ENCODE measurements around the gene KCNJ1.

The KCNJ1 gene

GRCh38 chr11:128824191-128825049 lies 42.7 kb downstream of the KCNJ1 start:
- H3K36me3 ChIP-seq, result no peaks in the 10 kb centered on the region
- DNase-seq, result no peak
- H3K27me3 ChIP-seq (ENCODE audit: insufficient read depth, low read depth, severe bottlenecking), result no peaks in the 10 kb centered on the region
- H3K27ac ChIP-seq, result no peak overlapping the region
- no peak for TF ChIP-seq CTCF (IDR thresholded peaks at IDR 0.05; ENCODE audit: low read depth, low read length)
- no peaks in the 10 kb centered on the region for H3K9me3 ChIP-seq (ENCODE audit: severe bottlenecking)
- no peak overlapping the region for H3K4me3 ChIP-seq (ENCODE audit: low read depth, low read length)

GRCh38 chr11:128823753-128824152 lies 43.3 kb downstream of the KCNJ1 start:
- Histone ChIP-seq H3K4me3 (ENCODE audit: low read depth, low read length) (no peak overlapping the region), H3K27me3 (ENCODE audit: insufficient read depth, low read depth, severe bottlenecking) (no peaks in the 10 kb centered on the region), H3K36me3 (no peaks in the 10 kb centered on the region), H3K9me3 (ENCODE audit: severe bottlenecking) (no peaks in the 10 kb centered on the region), H3K27ac (no peak overlapping the region)
- no peak for TF ChIP-seq CTCF (IDR thresholded peaks at IDR 0.05; ENCODE audit: low read depth, low read length)
- DNase-seq, result no peak

GRCh38 chr11:128822130-128822529 lies 45.0 kb downstream of the KCNJ1 start:
- DNase-seq, result no peak
- H3K27me3 ChIP-seq (ENCODE audit: insufficient read depth, low read depth, severe bottlenecking), result no peaks in the 10 kb centered on the region
- no peak overlapping the region for H3K4me3 ChIP-seq (ENCODE audit: low read depth, low read length)
- H3K27ac ChIP-seq, result no peak overlapping the region
- H3K36me3 ChIP-seq, result no peaks in the 10 kb centered on the region
- TF ChIP-seq CTCF (IDR thresholded peaks at IDR 0.05; ENCODE audit: low read depth, low read length), result no peak
- H3K9me3 ChIP-seq (ENCODE audit: severe bottlenecking), result no peaks in the 10 kb centered on the region

- no peaks in the 10 kb centered on the region for H3K36me3 ChIP-seq
- H3K9me3 ChIP-seq (ENCODE audit: severe bottlenecking), result no peaks in the 10 kb centered on the region
- H3K27me3 ChIP-seq (ENCODE audit: insufficient read depth, low read depth, severe bottlenecking), result no peaks in the 10 kb centered on the region
- DNase-seq, result no peak
- H3K4me3 ChIP-seq (ENCODE audit: low read depth, low read length), result no peak overlapping the region
- H3K27ac ChIP-seq, result no peak overlapping the region
- no peak for TF ChIP-seq CTCF (IDR thresholded peaks at IDR 0.05; ENCODE audit: low read depth, low read length)
These were observed 45.5 kb downstream of the KCNJ1 start for GRCh38 chr11:128821556-128821955.

- TF ChIP-seq CTCF (IDR thresholded peaks at IDR 0.05; ENCODE audit: low read depth, low read length), result no peak
- no peaks in the 10 kb centered on the region for H3K9me3 ChIP-seq (ENCODE audit: severe bottlenecking)
- no peak overlapping the region for H3K27ac ChIP-seq
- no peaks in the 10 kb centered on the region for H3K27me3 ChIP-seq (ENCODE audit: insufficient read depth, low read depth, severe bottlenecking)
- no peak for DNase-seq
- H3K36me3 ChIP-seq, result no peaks in the 10 kb centered on the region
- no peak overlapping the region for H3K4me3 ChIP-seq (ENCODE audit: low read depth, low read length)
These were observed 47.9 kb downstream of the KCNJ1 start for GRCh38 chr11:128819198-128819597.
